Stomach smooth muscle (tissue), 2 donors: ENCODE data around the gene NRG3.

Source experiments
- H3K27ac ChIP-seq: one replicate; pipeline ENCODE4 v1.7.0; 2013; ENCODE audit warnings: mild to moderate bottlenecking, low read length, inconsistent platforms
- H3K27me3 ChIP-seq, 2 donors: one replicate each; pipeline ENCODE4 v1.7.0; 2013; ENCODE audit warnings: low read length in 2 of 2; ENCODE audit not compliant: insufficient read depth in 2 of 2, control insufficient read depth in 1 of 2
- H3K36me3 ChIP-seq, 2 donors: one replicate each; pipeline ENCODE4 v1.7.0; 2013; ENCODE audit warnings: low read length in 2 of 2; ENCODE audit not compliant: control insufficient read depth in 2 of 2, insufficient read depth in 2 of 2
- H3K4me1 ChIP-seq: one replicate; pipeline ENCODE4 v1.7.0; 2013; ENCODE audit warnings: low read length; ENCODE audit not compliant: control insufficient read depth, insufficient read depth
- H3K4me3 ChIP-seq, 2 donors: one replicate each; pipeline ENCODE4 v1.7.0; 2013; ENCODE audit warnings: low read length in 2 of 2
- H3K9ac ChIP-seq, 2 donors: one replicate each; pipeline ENCODE4 v1.7.0; 2013; ENCODE audit warnings: low read length in 2 of 2, mild to moderate bottlenecking in 1 of 2
- H3K9me3 ChIP-seq, 2 donors: one replicate each; pipeline ENCODE4 v1.7.0; 2013; ENCODE audit warnings: low read length in 2 of 2; ENCODE audit not compliant: control insufficient read depth in 2 of 2
- donor health status: healthy.
- donor health status: Pancreatic carcinoma.

Gene NRG3

GRCh38 chr10:82206831-82207230 is 331.8 kb downstream of the NRG3 start:
- no peaks in the 10 kb centered on the region for H3K36me3 ChIP-seq
- H3K27me3 ChIP-seq: no peaks in the 10 kb centered on the region
- H3K4me1 ChIP-seq: no peaks in the 10 kb centered on the region
- H3K9me3 ChIP-seq: no peaks in the 10 kb centered on the region
- no peak overlapping the region for H3K4me3 ChIP-seq
- no peak overlapping the region for H3K27ac ChIP-seq
- no peak overlapping the region for H3K9ac ChIP-seq

- no peaks in the 10 kb centered on the region for H3K36me3 ChIP-seq
- H3K9ac ChIP-seq: no peak overlapping the region
- no peaks in the 10 kb centered on the region for H3K27me3 ChIP-seq
- no peak overlapping the region for H3K4me3 ChIP-seq
- no peaks in the 10 kb centered on the region for H3K4me1 ChIP-seq
- no peak overlapping the region for H3K27ac ChIP-seq
- no peaks in the 10 kb centered on the region for H3K9me3 ChIP-seq
Measured at GRCh38 chr10:82208726-82209125, 333.7 kb downstream of the NRG3 start.

- no peak overlapping the region for H3K27ac ChIP-seq
- H3K4me3 ChIP-seq: no peak overlapping the region
- H3K36me3 ChIP-seq: no peaks in the 10 kb centered on the region
- H3K27me3 ChIP-seq: no peaks in the 10 kb centered on the region
- no peak overlapping the region for H3K9ac ChIP-seq
- no peaks in the 10 kb centered on the region for H3K4me1 ChIP-seq
- no peaks in the 10 kb centered on the region for H3K9me3 ChIP-seq
Measured at GRCh38 chr10:82210331-82210730, 335.3 kb downstream of the NRG3 start.

- Histone ChIP-seq H3K27me3 (no peaks in the 10 kb centered on the region), H3K36me3 (no peaks in the 10 kb centered on the region), H3K9me3 (no peaks in the 10 kb centered on the region), H3K27ac (no peak overlapping the region), H3K4me3 (no peak overlapping the region), H3K4me1 (no peaks in the 10 kb centered on the region), H3K9ac (no peak overlapping the region)
Measured at GRCh38 chr10:82211346-82211745, 336.4 kb downstream of the NRG3 start.

DNA sequence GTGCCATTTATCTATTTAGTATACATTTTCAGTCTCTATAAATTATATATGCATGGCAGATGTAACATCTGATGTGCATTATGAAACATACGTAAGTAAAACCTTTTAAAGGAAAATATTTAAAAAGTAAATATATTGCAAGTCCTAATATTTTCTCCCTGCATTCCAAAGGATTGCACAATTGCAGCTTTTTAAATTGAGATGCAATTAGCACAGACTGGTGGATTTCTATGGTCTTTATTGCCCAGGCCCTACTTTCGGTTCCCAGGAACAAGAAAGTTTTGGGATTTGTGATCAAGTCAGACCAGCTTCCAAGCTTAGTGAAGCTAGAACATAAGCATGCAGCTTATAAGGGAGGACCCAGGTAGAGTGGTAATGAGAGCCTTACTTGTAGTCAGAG is 337.8 kb downstream of the NRG3 start:
- Histone ChIP-seq H3K4me1 (no peaks in the 10 kb centered on the region), H3K9ac (no peak overlapping the region), H3K27ac (no peak overlapping the region), H3K9me3 (no peaks in the 10 kb centered on the region), H3K27me3 (no peaks in the 10 kb centered on the region), H3K4me3 (no peak overlapping the region), H3K36me3 (no peaks in the 10 kb centered on the region)

DNA sequence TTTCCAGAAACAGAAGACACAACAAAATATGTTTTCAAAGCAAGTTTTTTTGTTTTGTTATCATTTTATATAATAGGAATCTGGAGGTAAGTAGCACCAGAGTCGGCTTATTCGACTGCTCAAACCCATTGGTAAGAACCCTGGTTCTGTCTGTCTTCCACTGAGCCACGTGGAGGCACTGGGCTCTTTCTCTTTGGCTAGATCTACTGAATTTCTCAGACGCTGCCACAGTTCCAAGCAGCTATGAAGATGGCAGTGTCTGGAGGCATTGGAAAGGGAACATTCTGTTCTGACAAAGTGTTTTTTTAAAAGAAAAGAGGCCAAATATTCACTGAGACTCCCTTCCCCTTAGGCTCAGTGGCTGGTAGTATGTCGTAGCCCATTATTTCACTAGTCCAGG is 338.8 kb downstream of the NRG3 start:
- H3K4me1 ChIP-seq: no peaks in the 10 kb centered on the region
- no peaks in the 10 kb centered on the region for H3K9me3 ChIP-seq
- H3K9ac ChIP-seq: no peak overlapping the region
- H3K27me3 ChIP-seq: no peaks in the 10 kb centered on the region
- H3K4me3 ChIP-seq: no peak overlapping the region
- H3K27ac ChIP-seq: no peak overlapping the region
- no peaks in the 10 kb centered on the region for H3K36me3 ChIP-seq

GRCh38 chr10:82221056-82221455 is 346.1 kb downstream of the NRG3 start:
- Histone ChIP-seq H3K4me3 (no peak overlapping the region), H3K9ac (no peak overlapping the region), H3K27ac (no peak overlapping the region), H3K9me3 (no peaks in the 10 kb centered on the region), H3K4me1 (no peaks in the 10 kb centered on the region), H3K27me3 (no peaks in the 10 kb centered on the region), H3K36me3 (no peaks in the 10 kb centered on the region)

DNA sequence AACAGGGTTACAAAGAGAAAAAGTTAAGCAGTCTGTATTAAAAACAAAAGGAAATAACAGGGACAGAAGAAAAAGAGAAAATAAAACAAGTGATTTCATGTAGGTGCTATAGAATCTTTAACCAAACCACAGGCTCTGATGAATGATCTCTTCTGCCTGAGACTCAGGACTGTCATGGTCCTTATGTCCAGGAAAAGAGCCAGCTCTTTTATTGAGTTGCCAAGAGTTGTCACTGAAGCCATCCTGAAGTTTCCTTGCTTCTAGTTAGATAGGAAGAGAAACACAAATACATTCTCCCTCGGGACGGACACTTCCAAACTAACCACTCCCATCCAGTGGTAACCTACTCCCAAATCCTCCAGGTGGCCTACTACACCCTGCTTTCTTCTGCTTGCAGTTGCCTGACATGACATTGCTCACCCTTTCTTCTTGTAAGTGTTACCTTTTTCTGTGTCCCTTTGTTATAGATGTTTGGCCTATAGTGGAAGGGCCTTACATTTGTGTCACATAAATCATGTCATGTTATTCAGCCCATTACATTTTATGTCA is 346.7 kb downstream of the NRG3 start:
- Histone ChIP-seq H3K4me3 (no peak overlapping the region), H3K4me1 (no peaks in the 10 kb centered on the region), H3K36me3 (no peaks in the 10 kb centered on the region), H3K9me3 (no peaks in the 10 kb centered on the region), H3K27me3 (no peaks in the 10 kb centered on the region), H3K27ac (no peak overlapping the region), H3K9ac (no peak overlapping the region)

DNA sequence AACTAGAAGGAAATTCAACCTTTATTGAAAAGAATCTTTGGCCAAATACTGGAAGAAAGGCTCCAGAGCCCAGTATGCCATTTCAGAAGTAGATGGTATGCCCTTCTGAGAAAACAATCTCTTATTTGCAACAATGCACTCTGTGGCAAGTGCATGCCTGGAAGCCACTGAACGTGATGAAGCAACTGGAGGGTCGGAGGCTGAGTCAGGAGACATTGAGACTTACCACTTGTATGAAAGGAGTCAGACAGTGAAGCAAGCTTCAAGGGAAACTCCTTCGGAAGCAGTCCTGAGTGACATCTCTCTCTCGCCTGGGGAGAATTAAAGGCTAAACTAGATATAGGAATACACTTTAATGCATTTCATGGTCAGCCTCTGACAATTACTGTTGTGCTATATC is 353.7 kb downstream of the NRG3 start:
- no peaks in the 10 kb centered on the region for H3K4me1 ChIP-seq
- H3K36me3 ChIP-seq: no peaks in the 10 kb centered on the region
- no peak overlapping the region for H3K9ac ChIP-seq
- H3K27ac ChIP-seq: no peak overlapping the region
- no peak overlapping the region for H3K4me3 ChIP-seq
- no peaks in the 10 kb centered on the region for H3K27me3 ChIP-seq
- no peaks in the 10 kb centered on the region for H3K9me3 ChIP-seq

DNA sequence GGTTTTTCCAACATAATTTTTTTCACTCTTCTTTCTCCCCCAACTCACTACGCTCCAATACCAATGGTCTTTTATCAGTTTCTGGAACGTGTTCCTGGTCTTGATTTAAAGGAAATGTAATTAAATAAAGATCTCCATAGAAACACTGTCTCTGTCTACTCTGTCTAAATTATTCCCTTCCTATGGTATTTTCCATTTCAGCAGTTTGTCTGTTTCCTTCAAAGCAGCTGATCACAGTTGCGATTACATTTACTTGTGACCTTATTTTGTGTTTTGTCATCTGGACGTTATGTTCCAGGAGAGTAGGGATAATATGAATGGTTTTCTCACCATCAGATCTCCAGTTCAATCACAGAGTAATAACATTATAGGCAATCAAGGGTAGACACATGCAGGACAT is 359.2 kb downstream of the NRG3 start:
- Histone ChIP-seq H3K4me3 (no peak overlapping the region), H3K27me3 (no peaks in the 10 kb centered on the region), H3K4me1 (no peaks in the 10 kb centered on the region), H3K27ac (no peak overlapping the region), H3K9me3 (no peaks in the 10 kb centered on the region), H3K36me3 (no peaks in the 10 kb centered on the region), H3K9ac (no peak overlapping the region)

- H3K36me3 ChIP-seq: no peaks in the 10 kb centered on the region
- no peaks in the 10 kb centered on the region for H3K27me3 ChIP-seq
- H3K4me3 ChIP-seq: no peak overlapping the region
- H3K9ac ChIP-seq: no peak overlapping the region
- H3K4me1 ChIP-seq: no peaks in the 10 kb centered on the region
- no peak overlapping the region for H3K27ac ChIP-seq
- H3K9me3 ChIP-seq: no peaks in the 10 kb centered on the region
Measured at GRCh38 chr10:82236084-82236731, 361.2 kb downstream of the NRG3 start.
